Mesenteric fat pad (tissue), 1 donor: ENCODE results near the gene LLPH. TPM values are rescaled to one million over a fixed set of nuclear protein-coding genes. Genes with fewer than 3 reads are reported as not detected.
A peak's percentile ranks its signal among the peaks of the same experiment; 100 is the strongest.
"Not testable (repeated sequence)": the region's sequence is repeated elsewhere in the genome, so short reads cannot be mapped to it uniquely, and the experiment has no call there.

Experiments used
- DNase-seq: peaks from one replicate; pipeline ENCODE4 v3.0.0-alpha.2; 2020; ENCODE audit warnings: low spot score
- long read RNA-seq: library from polyadenylated mRNA; unstranded; transcript quantifications from one replicate; pipeline ENCODE4 v2.0.0, GENCODE V29; 2020
- total RNA-seq: library from RNA; stranded (reverse); fragmentation: NEBNext Ultra II Directional; extraction: Animal tissue kit (Norgen Biotek cat#: 25700); gene quantifications from one replicate; pipeline ENCODE4 v1.2.1, GENCODE V29; 2021
- donor health status: DM: yes; HTN: yes; CAD: no.

Gene LLPH
- 25.4 TPM for total RNA-seq
- long read RNA-seq, full-length matches to known transcripts, result 25 of 27 reads
- long read RNA-seq, partial matches to known transcripts, result 1 of 27 reads
- long read RNA-seq, other reads (novel, unspliced or antisense), result 1 of 27 reads

GRCh38 chr12:66130267-66131066, at the start of gene LLPH:
Gene LLPH (minus strand): TSS chr12:66130750. CDS start chr12:66129106, 1,644 bp downstream.
- DNase-seq, result peak; percentile 96

GRCh38 chr12:66176105-66176900, 45.8 kb upstream of the LLPH start:
- DNase-seq, result no peak

- DNase-seq, result not testable (repeated sequence)
Measured at GRCh38 chr12:66174391-66175325, 44.1 kb upstream of the LLPH start.

- DNase-seq, result no peak
Measured at GRCh38 chr12:66170606-66171005, 40.1 kb upstream of the LLPH start.

GRCh38 chr12:66169221-66170170, 38.9 kb upstream of the LLPH start, which contains the start of gene TMBIM4:
Gene TMBIM4 (minus strand): TSS chr12:66169996. CDS start chr12:66169951, 45 bp downstream.
- peak; percentile 96 for DNase-seq

GRCh38 chr12:66168410-66168809, 37.9 kb upstream of the LLPH start:
- no peak for DNase-seq

- no peak for DNase-seq
Measured at GRCh38 chr12:66166561-66166960, 36.0 kb upstream of the LLPH start.

GRCh38 chr12:66165141-66165540, 34.6 kb upstream of the LLPH start:
- no peak for DNase-seq

- DNase-seq, result no peak
Measured at GRCh38 chr12:66164349-66164821, 33.8 kb upstream of the LLPH start.

GRCh38 chr12:66163289-66163688, 32.7 kb upstream of the LLPH start:
- no peak for DNase-seq

- DNase-seq, result no peak
Measured at GRCh38 chr12:66162701-66163100, 32.2 kb upstream of the LLPH start.

- DNase-seq, result no peak
Measured at GRCh38 chr12:66160704-66161103, 30.2 kb upstream of the LLPH start.

GRCh38 chr12:66159123-66159522, 28.6 kb upstream of the LLPH start:
- DNase-seq, result no peak

- DNase-seq, result no peak
Measured at GRCh38 chr12:66156654-66157053, 26.1 kb upstream of the LLPH start.

GRCh38 chr12:66154776-66155175, 24.2 kb upstream of the LLPH start:
- DNase-seq, result no peak

GRCh38 chr12:66152732-66153131, 22.2 kb upstream of the LLPH start:
- DNase-seq, result no peak

GRCh38 chr12:66149702-66150398, 19.3 kb upstream of the LLPH start:
- no peak for DNase-seq

GRCh38 chr12:66144791-66145754, 14.5 kb upstream of the LLPH start:
- no peak for DNase-seq
